ENCODE measurements around the gene SETD2. TPM values are rescaled to one million over a fixed set of nuclear protein-coding genes. Genes with fewer than 3 reads are reported as not detected.
A peak's percentile ranks its signal among the peaks of the same experiment; 100 is the strongest.

SETD2 gene
- total RNA-seq, 1 experiment from 2014 or later = 47.7 TPM

GRCh38 chr3:47161983-47162696 lies 1.8 kb downstream of the SETD2 start:
- no peak for TF ChIP-seq CTCF (conservative IDR thresholded peaks at IDR 0.05)
- TF ChIP-seq EZH2 (IDR thresholded peaks at IDR 0.05; ENCODE audit: low read depth) = no peak
- Histone ChIP-seq H4K20me1 (ENCODE audit: insufficient read depth) (peaks cover 41% of the 10 kb centered on the region), H3K36me3 (ENCODE audit: low read depth) (no peaks in the 10 kb centered on the region), H3K79me2 (ENCODE audit: low read depth) (peaks cover 85% of the 10 kb centered on the region), H3F3A (ENCODE audit: insufficient read depth, low read depth) (peaks cover 12% of the 10 kb centered on the region; the same call in 1 of the 2 replicates), H2AFZ (0 out of 2 replicates have a peak overlapping the region, but pooled peaks have one; percentile 9), H3K27me3 (ENCODE audit: insufficient read depth, low read depth) (no peaks in the 10 kb centered on the region), H3K4me1 (replicated peaks; ENCODE audit: insufficient read depth) (peaks cover 28% of the 10 kb centered on the region), H3K4me2 (peak overlapping the region; percentile 94), H3K9me2 (ENCODE audit: insufficient read depth) (no peaks in the 10 kb centered on the region), H3K4me3 (peak overlapping the region; percentile 71), H3K9me3 (ENCODE audit: insufficient read depth, low read depth) (no peaks in the 10 kb centered on the region), H3K27ac (peak overlapping the region; percentile 47; the same call in 1 of the 2 replicates)
- ChIA-PET POLR2A (ENCODE audit: unreplicated experiment) (no interaction called here), CTCF (interaction anchor here (0.6 kb wide), 1 partner anchor 68 kb away, joined by 5 read pairs; no protein-coding TSS in a partner anchor)
- no TSS peak for BruUV-seq (replicated peaks)
- DNase-seq = no peak
- intact Hi-C loops (cut with micrococcal nuclease; ENCODE audit: unreplicated experiment) = no loop called here

GRCh38 chr3:47159820-47160219 lies 4.1 kb downstream of the SETD2 start:
- H4K20me1 ChIP-seq (ENCODE audit: insufficient read depth) = peaks cover 57% of the 10 kb centered on the region
- no peak overlapping the region for H3K27ac ChIP-seq
- H3K4me3 ChIP-seq = no peak overlapping the region
- no peaks in the 10 kb centered on the region for H3K27me3 ChIP-seq (ENCODE audit: insufficient read depth, low read depth)
- H3K4me2 ChIP-seq = no peak overlapping the region
- CTCF ChIA-PET = no interaction called here
- H3K9me3 ChIP-seq (ENCODE audit: insufficient read depth, low read depth) = no peaks in the 10 kb centered on the region
- DNase-seq = no peak
- BruUV-seq (replicated peaks) = no TSS peak
- H3K9me2 ChIP-seq (ENCODE audit: insufficient read depth) = no peaks in the 10 kb centered on the region
- POLR2A ChIA-PET (ENCODE audit: unreplicated experiment) = no interaction called here
- no peaks in the 10 kb centered on the region for H3K36me3 ChIP-seq (ENCODE audit: low read depth)
- H3K4me1 ChIP-seq (replicated peaks; ENCODE audit: insufficient read depth) = peaks cover 15% of the 10 kb centered on the region
- TF ChIP-seq EZH2 (IDR thresholded peaks at IDR 0.05; ENCODE audit: low read depth) (no peak), CTCF (conservative IDR thresholded peaks at IDR 0.05) (no peak)
- intact Hi-C loops (cut with micrococcal nuclease; ENCODE audit: unreplicated experiment) = no loop called here
- no peak overlapping the region for H2AFZ ChIP-seq
- H3K79me2 ChIP-seq (ENCODE audit: low read depth) = peaks cover 90% of the 10 kb centered on the region
- H3F3A ChIP-seq (ENCODE audit: insufficient read depth, low read depth) = peaks cover 12% of the 10 kb centered on the region; the same call in 1 of the 2 replicates

GRCh38 chr3:47158208-47158607 lies 5.7 kb downstream of the SETD2 start:
- TF ChIP-seq EZH2 (IDR thresholded peaks at IDR 0.05; ENCODE audit: low read depth) (no peak), CTCF (conservative IDR thresholded peaks at IDR 0.05) (no peak)
- ChIA-PET POLR2A (ENCODE audit: unreplicated experiment) (no interaction called here), CTCF (no interaction called here)
- Histone ChIP-seq H3K4me3 (no peak overlapping the region), H3K27me3 (ENCODE audit: insufficient read depth, low read depth) (no peaks in the 10 kb centered on the region), H2AFZ (no peak overlapping the region), H3K9me3 (ENCODE audit: insufficient read depth, low read depth) (no peaks in the 10 kb centered on the region), H3K27ac (no peak overlapping the region), H3K79me2 (ENCODE audit: low read depth) (peaks cover 100% of the 10 kb centered on the region), H3K36me3 (ENCODE audit: low read depth) (no peaks in the 10 kb centered on the region), H3F3A (ENCODE audit: insufficient read depth, low read depth) (0 out of 2 replicates have a peak, but pooled peaks cover 5% of the 10 kb centered on the region), H4K20me1 (ENCODE audit: insufficient read depth) (peaks cover 69% of the 10 kb centered on the region), H3K9me2 (ENCODE audit: insufficient read depth) (no peaks in the 10 kb centered on the region), H3K4me1 (replicated peaks; ENCODE audit: insufficient read depth) (peaks cover 15% of the 10 kb centered on the region), H3K4me2 (no peak overlapping the region)
- no TSS peak for BruUV-seq (replicated peaks)
- intact Hi-C loops (cut with micrococcal nuclease; ENCODE audit: unreplicated experiment) = no loop called here
- no peak for DNase-seq

Measured in PC-9 (cell line).